HepG2 (cell line): ENCODE results near the gene FAM110D. TPM values are rescaled to one million over a fixed set of nuclear protein-coding genes. Genes with fewer than 3 reads are reported as not detected.

Experiments used
- GZF1 ChIP-seq: sonication (generic); formaldehyde crosslinking; IDR thresholded peaks from 2 replicates; pipeline ENCODE4 v1.5.1; 2020; ENCODE audit warnings: mild to moderate bottlenecking, missing genetic modification reagents
- HDAC2 ChIP-seq: sonication (generic); formaldehyde crosslinking; IDR thresholded peaks from 2 replicates; pipeline ENCODE4 v1.4.0; 2020; ENCODE audit warnings: missing genetic modification reagents
- MAFG ChIP-seq: sonication (generic); formaldehyde crosslinking; IDR thresholded peaks from 2 replicates; pipeline ENCODE4 v1.5.1; 2020; ENCODE audit warnings: mild to moderate bottlenecking, missing genetic modification reagents
- PHF20 ChIP-seq: sonication (generic); formaldehyde crosslinking; IDR thresholded peaks from 2 replicates; pipeline ENCODE4 v1.5.0; 2020; ENCODE audit warnings: mild to moderate bottlenecking, missing genetic modification reagents
- PHF21A ChIP-seq: sonication (generic); formaldehyde crosslinking; IDR thresholded peaks from 2 replicates; pipeline ENCODE4 v1.5.0; 2020; ENCODE audit warnings: mild to moderate bottlenecking, missing genetic modification reagents
- SNAPC4 ChIP-seq: sonication (generic); formaldehyde crosslinking; IDR thresholded peaks from 2 replicates; pipeline ENCODE4 v1.4.0; 2020; ENCODE audit warnings: mild to moderate bottlenecking, missing genetic modification reagents
- TBX2 ChIP-seq: sonication (generic); formaldehyde crosslinking; IDR thresholded peaks from 2 replicates; pipeline ENCODE4 v1.5.0; 2020; ENCODE audit warnings: missing genetic modification reagents, mild to moderate bottlenecking, borderline replicate concordance
- ZNF407 ChIP-seq: sonication (generic); formaldehyde crosslinking; IDR thresholded peaks from one replicate; pipeline ENCODE4 v1.5.1; 2020; ENCODE audit warnings: mild to moderate bottlenecking, missing genetic modification reagents; ENCODE audit errors: not compliant biosample characterization
- polyA plus RNA-seq, 8 experiments: library from polyadenylated mRNA; depleted of rRNA in 3 of 8; stranded (reverse) in 7 of 8; unstranded in 1 of 8; fragments of >200 nt; fragmentation: Illumina TruSeq in 4 of 8; extraction: Trizol in 4 of 8; gene quantifications; 2 replicates each; pipeline versions ENCODE4 v1.2.1 to v1.2.3, GENCODE V29; 2011 to 2016; ENCODE audit warnings: low read depth in 4 of 8, missing spikeins in 1 of 8, mixed read lengths in 1 of 8; ENCODE audit not compliant: insufficient read depth in 1 of 8
- total RNA-seq, 5 experiments: library from RNA; depleted of rRNA; stranded (reverse); fragments of >200 nt; fragmentation: Illumina TruSeq; extraction: Trizol; gene quantifications; 2 replicates each; pipeline ENCODE4 v1.2.3, GENCODE V29; 2016; ENCODE audit warnings: low read depth in 1 of 5
- TF ChIP-seq, protein P1 (sequence below): sonication (generic); formaldehyde crosslinking; IDR thresholded peaks from 2 replicates; pipeline ENCODE4 v1.4.0; 2020; ENCODE audit warnings: missing genetic modification reagents
- TF ChIP-seq, protein P2 (sequence below): sonication (generic); formaldehyde crosslinking; IDR thresholded peaks from 2 replicates; pipeline ENCODE4 v1.4.0; 2020; ENCODE audit warnings: missing genetic modification reagents, borderline replicate concordance

Gene FAM110D
- total and polyA plus RNA-seq, 2 of the 13 experiments (the other 11 are each of a cell fraction or from before 2014, with no cell fraction given): not detected

GRCh38 chr1:26110731-26111529 lies 47.9 kb upstream of the FAM110D start (continued):
- TF ChIP-seq ZNF407 (CRISPR knock-in tag): peak; percentile 24
- no peak for TF ChIP-seq TBX2 (CRISPR knock-in tag)
- TF ChIP-seq MAFG (CRISPR knock-in tag): no peak
- TF ChIP-seq PHF21A (CRISPR knock-in tag): peak; percentile 50; the same call in 1 of the 2 replicates
- TF ChIP-seq PHF20 (CRISPR knock-in tag): no peak
- TF ChIP-seq, protein P1, sequence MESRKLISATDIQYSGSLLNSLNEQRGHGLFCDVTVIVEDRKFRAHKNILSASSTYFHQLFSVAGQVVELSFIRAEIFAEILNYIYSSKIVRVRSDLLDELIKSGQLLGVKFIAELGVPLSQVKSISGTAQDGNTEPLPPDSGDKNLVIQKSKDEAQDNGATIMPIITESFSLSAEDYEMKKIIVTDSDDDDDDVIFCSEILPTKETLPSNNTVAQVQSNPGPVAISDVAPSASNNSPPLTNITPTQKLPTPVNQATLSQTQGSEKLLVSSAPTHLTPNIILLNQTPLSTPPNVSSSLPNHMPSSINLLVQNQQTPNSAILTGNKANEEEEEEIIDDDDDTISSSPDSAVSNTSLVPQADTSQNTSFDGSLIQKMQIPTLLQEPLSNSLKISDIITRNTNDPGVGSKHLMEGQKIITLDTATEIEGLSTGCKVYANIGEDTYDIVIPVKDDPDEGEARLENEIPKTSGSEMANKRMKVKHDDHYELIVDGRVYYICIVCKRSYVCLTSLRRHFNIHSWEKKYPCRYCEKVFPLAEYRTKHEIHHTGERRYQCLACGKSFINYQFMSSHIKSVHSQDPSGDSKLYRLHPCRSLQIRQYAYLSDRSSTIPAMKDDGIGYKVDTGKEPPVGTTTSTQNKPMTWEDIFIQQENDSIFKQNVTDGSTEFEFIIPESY (CRISPR knock-in tag): no peak
- TF ChIP-seq SNAPC4 (CRISPR knock-in tag): peak; percentile 24; the same call in 1 of the 2 replicates
- TF ChIP-seq HDAC2 (CRISPR knock-in tag): peak; percentile 50
- TF ChIP-seq, protein P2, sequence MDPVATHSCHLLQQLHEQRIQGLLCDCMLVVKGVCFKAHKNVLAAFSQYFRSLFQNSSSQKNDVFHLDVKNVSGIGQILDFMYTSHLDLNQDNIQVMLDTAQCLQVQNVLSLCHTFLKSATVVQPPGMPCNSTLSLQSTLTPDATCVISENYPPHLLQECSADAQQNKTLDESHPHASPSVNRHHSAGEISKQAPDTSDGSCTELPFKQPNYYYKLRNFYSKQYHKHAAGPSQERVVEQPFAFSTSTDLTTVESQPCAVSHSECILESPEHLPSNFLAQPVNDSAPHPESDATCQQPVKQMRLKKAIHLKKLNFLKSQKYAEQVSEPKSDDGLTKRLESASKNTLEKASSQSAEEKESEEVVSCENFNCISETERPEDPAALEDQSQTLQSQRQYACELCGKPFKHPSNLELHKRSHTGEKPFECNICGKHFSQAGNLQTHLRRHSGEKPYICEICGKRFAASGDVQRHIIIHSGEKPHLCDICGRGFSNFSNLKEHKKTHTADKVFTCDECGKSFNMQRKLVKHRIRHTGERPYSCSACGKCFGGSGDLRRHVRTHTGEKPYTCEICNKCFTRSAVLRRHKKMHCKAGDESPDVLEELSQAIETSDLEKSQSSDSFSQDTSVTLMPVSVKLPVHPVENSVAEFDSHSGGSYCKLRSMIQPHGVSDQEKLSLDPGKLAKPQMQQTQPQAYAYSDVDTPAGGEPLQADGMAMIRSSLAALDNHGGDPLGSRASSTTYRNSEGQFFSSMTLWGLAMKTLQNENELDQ: no peak
- TF ChIP-seq GZF1 (CRISPR knock-in tag): no peak
